ENCODE data around the gene TLCD3B.
"Not testable (repeated sequence)": the region's sequence is repeated elsewhere in the genome, so short reads cannot be mapped to it uniquely, and the experiment has no call there.

Gene TLCD3B

DNA sequence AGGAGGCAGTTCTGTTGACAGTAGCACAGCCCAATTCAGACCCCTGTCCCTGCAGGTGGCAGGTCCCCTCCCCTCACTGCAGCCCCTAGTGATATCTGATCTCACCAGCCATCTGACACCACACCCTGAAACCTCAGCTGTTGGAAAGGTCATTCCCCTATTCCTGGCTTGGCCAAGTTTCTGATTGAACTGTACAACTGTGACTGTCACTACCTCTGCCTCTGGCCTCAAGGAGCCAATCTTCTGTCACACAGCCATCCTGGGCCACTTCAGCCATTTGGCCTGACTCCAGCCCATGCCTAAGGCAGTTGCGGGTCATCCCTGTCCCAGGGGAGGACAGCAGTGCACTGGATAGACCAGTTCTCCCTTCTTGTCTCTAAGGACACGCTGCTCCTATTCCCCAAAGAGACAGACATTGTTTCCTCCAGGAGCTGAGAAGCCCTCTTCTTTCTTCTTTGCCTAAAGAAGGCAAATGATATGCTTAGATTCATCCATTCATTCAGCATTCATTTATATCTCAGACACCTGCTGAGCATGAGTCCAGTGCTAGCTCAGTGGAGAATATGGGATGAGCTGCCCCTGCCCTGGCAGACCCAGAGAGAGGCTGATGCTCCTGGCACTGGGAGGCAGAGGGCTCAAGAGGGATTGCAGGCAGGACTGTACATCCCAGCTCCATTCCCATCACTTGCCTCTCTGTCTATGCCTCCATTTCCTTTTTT is 29.9 kb upstream of the TLCD3B start:
- DNase-seq (ENCODE audit: low read depth), result no peak

DNA sequence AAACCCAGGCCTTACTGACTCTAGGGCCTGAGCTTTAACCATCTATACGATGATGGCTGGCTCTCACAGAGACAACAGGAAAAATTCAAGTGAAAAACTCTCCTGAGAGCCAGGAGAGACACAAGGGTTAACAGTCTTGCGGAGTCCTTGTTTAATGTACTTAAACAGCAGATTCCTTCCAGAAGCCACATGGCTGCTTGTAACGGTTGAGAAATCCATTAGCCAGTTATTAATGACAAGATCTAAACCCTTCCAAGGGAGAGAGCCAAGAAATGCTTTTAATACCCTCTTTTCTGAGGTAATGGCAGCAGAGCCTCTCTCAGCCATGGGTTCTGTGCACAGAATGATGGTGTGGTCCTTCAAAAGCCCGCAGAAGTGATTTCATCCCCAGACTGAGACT is 29.3 kb upstream of the TLCD3B start:
- DNase-seq (ENCODE audit: low read depth), result no peak

GRCh38 chr16:30054959-30055553 is 24.0 kb upstream of the TLCD3B start:
- no peak for DNase-seq (ENCODE audit: low read depth)

GRCh38 chr16:30054451-30054850 is 23.4 kb upstream of the TLCD3B start:
- DNase-seq (ENCODE audit: low read depth), result no peak

DNA sequence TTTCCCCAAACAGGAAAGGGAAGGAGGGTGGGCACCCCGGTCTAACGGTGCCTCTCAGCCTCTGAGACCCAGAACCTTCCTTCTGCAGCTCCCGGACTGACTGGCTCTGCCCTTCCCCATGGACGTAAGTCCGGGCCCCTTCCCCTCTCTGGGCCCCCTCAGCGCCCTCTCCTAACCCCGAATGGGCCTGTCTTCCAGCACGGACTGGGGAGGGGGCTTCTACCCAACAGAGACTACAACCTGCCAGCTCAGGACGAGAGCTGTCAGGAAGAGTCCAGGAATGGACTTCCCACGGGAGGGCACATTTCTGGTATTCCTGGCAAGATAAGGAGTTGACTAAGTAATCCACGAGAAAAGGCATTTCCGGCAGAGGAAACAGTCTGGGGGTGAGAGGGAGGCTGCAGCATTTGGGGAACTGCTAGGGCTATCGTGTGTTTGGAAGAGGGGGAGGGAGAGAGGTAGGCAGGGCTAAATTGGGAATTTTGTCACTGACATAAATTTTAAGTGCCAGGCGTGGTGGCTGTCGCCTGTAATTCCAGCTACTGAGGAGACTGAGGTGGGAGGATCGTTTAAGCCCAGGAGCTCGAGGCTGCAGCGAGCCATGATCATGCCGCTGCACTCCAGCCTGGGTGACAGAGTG is 22.4 kb upstream of the TLCD3B start:
- DNase-seq (ENCODE audit: low read depth), result no peak

- peak; percentile 87 for DNase-seq (ENCODE audit: low read depth)
These were observed 21.8 kb upstream of the TLCD3B start for GRCh38 chr16:30052671-30053372.

DNA sequence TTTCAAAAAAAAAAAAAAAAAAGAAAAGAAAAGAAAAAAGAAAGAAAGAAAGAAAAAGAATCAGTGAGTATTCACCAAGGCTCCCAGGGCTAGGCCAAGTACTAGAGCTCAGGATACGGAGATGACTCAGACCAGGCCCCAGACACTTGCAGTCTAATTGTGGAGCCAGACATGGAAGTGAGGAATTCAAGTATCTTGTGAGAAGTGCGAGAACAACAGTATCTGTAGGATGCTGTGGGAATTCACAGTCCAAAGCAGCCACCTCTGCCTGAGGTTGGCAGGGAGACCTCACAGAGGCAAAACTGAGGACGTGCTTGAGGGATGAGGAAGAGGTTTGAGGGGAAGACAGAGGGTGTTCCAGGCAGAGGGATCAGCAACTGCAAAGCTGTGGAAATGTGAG is 20.4 kb upstream of the TLCD3B start:
- DNase-seq (ENCODE audit: low read depth), result no peak

GRCh38 chr16:30049871-30050270 is 18.8 kb upstream of the TLCD3B start:
- DNase-seq (ENCODE audit: low read depth), result no peak

GRCh38 chr16:30046588-30046987 is 15.5 kb upstream of the TLCD3B start:
- DNase-seq (ENCODE audit: low read depth), result no peak

DNA sequence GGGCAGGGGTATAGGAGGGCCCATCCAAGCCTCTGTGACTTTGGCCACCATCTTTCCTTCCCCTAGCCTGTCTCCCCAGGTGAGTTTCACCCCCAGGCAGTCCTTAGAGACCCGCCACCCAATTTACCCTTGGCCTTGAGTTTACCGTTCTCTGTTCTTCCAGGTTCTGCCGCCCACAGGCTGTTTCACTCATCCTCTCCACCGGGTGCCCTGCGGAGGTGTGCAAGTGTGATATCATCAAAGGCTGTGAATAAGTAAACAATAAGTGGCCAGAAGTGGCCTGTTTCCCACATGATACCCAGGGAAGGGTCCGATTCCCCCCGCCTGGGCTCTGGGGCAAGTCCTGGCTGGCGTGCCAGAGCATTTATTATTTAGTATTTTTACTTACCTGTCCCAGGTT is 15.1 kb upstream of the TLCD3B start:
- no peak for DNase-seq (ENCODE audit: low read depth)

- DNase-seq (ENCODE audit: low read depth), result no peak
These were observed 10.8 kb upstream of the TLCD3B start for GRCh38 chr16:30041841-30042240.

GRCh38 chr16:30040690-30041089 is 9.6 kb upstream of the TLCD3B start:
- not testable (repeated sequence) for DNase-seq (ENCODE audit: low read depth)

DNA sequence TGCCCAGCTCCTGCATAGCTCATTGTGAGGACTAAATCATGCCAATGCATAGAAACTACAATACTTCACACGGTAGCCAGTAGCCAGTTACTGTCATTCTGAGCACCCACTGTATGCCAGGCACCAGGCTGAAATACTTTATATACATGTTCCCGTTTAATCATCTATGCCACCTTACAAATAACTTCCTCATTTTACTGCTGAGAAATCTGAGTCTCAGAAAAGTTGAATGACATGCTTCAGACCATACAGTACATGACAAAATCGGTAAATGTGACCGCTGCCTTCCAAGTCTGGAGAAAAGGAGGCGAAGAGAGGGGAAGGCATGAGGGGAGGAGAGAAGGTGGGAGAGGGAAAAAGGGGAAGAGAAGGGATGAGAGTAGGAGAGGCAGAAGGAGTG is 9.2 kb upstream of the TLCD3B start:
- DNase-seq (ENCODE audit: low read depth), result no peak

- DNase-seq (ENCODE audit: low read depth), result no peak
These were observed 2.2 kb upstream of the TLCD3B start for GRCh38 chr16:30033270-30033669.

DNA sequence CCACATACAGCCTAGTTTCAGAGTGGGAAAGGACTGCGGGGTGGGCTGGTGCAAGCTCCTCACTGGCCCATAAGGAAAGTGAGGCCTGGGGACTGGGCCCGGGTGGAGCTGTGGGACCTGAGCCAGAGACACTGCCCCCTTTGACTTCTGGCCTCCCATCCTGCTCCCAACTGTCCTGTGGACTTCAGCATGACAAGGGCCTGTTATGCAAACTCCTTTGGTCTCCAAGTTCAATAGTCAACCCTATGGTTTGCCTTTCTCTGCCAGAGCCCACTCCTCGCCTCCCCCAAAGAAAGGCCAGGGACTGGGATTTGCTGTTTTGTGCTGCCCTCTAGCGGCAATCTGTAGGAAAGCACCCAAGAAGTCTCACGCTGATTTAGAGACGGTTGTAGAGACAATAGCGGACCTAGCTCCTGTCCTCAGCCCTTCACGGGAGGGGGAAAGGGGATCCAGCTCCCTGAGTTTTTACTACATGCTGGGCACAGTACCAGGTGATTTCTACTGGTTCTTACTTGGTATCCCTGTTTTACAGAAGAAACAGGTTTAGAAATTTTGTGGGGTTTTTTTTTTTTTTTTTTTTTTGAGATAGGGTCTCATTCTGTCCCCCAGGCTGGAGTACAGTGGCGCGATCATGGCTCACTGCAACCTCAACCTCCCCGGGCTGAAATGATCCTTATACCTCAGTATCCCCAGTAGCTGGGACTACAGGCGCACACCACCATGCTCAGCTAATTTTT is 1.2 kb upstream of the TLCD3B start:
- DNase-seq (ENCODE audit: low read depth), result no peak

- no peak for DNase-seq (ENCODE audit: low read depth)
These were observed 427 bp upstream of the TLCD3B start for GRCh38 chr16:30031477-30031918.

DNA sequence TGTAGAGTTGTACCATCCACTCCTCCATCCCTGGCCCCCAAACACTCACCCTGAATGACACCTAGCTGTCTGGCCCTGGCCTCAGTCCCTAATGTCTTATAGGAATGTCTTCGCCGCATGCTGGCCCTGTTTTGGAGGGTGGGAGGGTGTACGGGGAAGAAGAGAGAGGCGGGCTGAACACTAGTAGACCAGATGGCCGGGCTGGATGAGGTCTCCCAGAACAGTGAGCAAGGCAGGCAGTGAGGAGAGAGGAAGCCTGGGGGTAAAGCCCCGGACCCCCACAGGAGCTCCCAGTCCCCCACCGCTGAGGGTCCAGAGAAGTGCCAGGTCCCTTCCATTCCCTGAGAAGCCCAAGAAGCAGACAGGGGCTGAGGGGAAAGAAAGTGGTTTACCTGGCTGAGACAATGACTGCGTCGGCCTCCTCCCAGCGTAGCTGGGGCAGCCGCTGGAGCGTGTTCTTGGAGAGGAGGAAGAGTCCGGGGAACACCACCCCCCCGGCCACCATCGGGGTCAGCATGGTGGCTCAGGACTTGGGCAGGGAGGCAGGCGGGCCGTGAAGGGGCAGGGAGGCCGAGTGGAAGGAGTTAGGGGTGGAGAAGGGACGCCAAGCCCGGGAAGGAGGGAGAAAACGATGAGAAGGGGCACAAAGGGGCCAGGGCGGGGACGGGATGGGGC is 923 bp downstream of the TLCD3B start:
- DNase-seq (ENCODE audit: low read depth), result no peak

GRCh38 chr16:30028438-30029076 is 2.5 kb downstream of the TLCD3B start:
- no peak for DNase-seq (ENCODE audit: low read depth)

- no peak for DNase-seq (ENCODE audit: low read depth)
These were observed 3.3 kb downstream of the TLCD3B start for GRCh38 chr16:30027588-30028437.

- DNase-seq (ENCODE audit: low read depth), result no peak
These were observed 4.6 kb downstream of the TLCD3B start for GRCh38 chr16:30026449-30026848.

Measured in CMK (cell line).